PC-9 (cell line): ENCODE measurements around the gene ASTN2.

Experiments used
- CTCF ChIP-seq: fragments of 200-600 bp; sonication (generic); conservative IDR thresholded peaks from 2 replicates; pipeline ENCODE4 v1.6.1; 2017; ENCODE audit warnings: mixed run types, antibody characterized with exemption, mild to moderate bottlenecking, moderate library complexity
- EZH2 ChIP-seq: fragments of 200-600 bp; sonication (generic); IDR thresholded peaks from 2 replicates; pipeline ENCODE4 v1.8.0; 2017; ENCODE audit warnings: antibody characterized with exemption, low read depth

GRCh38 chr9:117188394-117188793 lies 226.5 kb downstream of the ASTN2 start:
- TF ChIP-seq CTCF (no peak), EZH2 (no peak)
